ENCODE measurements around the gene ITGA4.

DNA sequence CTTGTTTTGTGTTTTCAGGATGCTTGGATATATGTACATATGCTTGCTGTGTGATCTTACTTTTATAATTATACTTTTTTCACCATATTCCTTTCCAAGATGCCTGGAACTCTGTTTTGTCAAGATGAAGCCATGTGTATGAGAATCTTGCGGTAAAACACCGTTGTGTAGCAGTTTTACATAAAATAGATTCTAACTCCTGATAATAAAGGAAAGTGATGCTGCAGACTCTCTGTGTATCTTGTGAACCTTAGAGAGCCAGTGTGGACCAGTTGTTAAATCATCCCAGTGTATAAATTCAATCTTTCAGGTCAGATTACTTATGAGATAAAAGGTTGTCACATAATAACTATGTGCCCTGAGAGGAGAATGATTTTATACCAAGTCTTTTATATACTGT, 12.5 kb upstream of the ITGA4 start:
- TF ChIP-seq KAT8 (IDR thresholded peaks at IDR 0.05; ENCODE audit: low read depth) = no peak
- TF ChIP-seq OTX1 (CRISPR knock-in tag; IDR thresholded peaks at IDR 0.05) = no peak
- TF ChIP-seq ZNF197 (CRISPR knock-in tag; IDR thresholded peaks at IDR 0.05; ENCODE audit: low read depth) = no peak
- TF ChIP-seq, protein P1, sequence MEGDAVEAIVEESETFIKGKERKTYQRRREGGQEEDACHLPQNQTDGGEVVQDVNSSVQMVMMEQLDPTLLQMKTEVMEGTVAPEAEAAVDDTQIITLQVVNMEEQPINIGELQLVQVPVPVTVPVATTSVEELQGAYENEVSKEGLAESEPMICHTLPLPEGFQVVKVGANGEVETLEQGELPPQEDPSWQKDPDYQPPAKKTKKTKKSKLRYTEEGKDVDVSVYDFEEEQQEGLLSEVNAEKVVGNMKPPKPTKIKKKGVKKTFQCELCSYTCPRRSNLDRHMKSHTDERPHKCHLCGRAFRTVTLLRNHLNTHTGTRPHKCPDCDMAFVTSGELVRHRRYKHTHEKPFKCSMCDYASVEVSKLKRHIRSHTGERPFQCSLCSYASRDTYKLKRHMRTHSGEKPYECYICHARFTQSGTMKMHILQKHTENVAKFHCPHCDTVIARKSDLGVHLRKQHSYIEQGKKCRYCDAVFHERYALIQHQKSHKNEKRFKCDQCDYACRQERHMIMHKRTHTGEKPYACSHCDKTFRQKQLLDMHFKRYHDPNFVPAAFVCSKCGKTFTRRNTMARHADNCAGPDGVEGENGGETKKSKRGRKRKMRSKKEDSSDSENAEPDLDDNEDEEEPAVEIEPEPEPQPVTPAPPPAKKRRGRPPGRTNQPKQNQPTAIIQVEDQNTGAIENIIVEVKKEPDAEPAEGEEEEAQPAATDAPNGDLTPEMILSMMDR (IDR thresholded peaks at IDR 0.05 in 2 of 3, conservative IDR thresholded peaks at IDR 0.05 in 1 of 3; ENCODE audit: insufficient read depth in 2 of 3, low read depth in 1 of 3, low read length in 3 of 3) = no peak
- no peak for TF ChIP-seq GATAD2A (IDR thresholded peaks at IDR 0.05)
- no peak for TF ChIP-seq ZNF224 (CRISPR knock-in tag; IDR thresholded peaks at IDR 0.05)
- TF ChIP-seq MXI1 (IDR thresholded peaks at IDR 0.05; ENCODE audit: low read depth, low read length) = no peak
- TF ChIP-seq, protein P2, sequence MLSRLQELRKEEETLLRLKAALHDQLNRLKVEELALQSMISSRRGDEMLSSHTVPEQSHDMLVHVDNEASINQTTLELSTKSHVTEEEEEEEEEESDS (CRISPR knock-in tag; IDR thresholded peaks at IDR 0.05) = no peak
- TF ChIP-seq POLR2AphosphoS5 (IDR thresholded peaks at IDR 0.05; ENCODE audit: control insufficient read depth, insufficient read depth, low read depth, low read length) = no peak
- no peak for TF ChIP-seq TAF15 (IDR thresholded peaks at IDR 0.05; ENCODE audit: low read depth, low read length)
- no peak for TF ChIP-seq ZBED1 (IDR thresholded peaks at IDR 0.05)
- TF ChIP-seq TAF1 (IDR thresholded peaks at IDR 0.05; ENCODE audit: control insufficient read depth, extremely low read depth, insufficient read depth, low read length, severe bottlenecking) = no peak
- TF ChIP-seq, protein P3, sequence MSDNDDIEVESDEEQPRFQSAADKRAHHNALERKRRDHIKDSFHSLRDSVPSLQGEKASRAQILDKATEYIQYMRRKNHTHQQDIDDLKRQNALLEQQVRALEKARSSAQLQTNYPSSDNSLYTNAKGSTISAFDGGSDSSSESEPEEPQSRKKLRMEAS (CRISPR knock-in tag; IDR thresholded peaks at IDR 0.05) = no peak
- TF ChIP-seq TEAD4 (IDR thresholded peaks at IDR 0.05; ENCODE audit: low read length) = no peak
- TF ChIP-seq TEAD4 (CRISPR knock-in tag; IDR thresholded peaks at IDR 0.05; ENCODE audit: borderline replicate concordance) = no peak

All from K562 (cell line).